ENCODE results near the gene ZMYM5.
"Not testable (repeated sequence)": the region's sequence is repeated elsewhere in the genome, so short reads cannot be mapped to it uniquely, and the experiment has no call there.

ZMYM5 gene

DNA sequence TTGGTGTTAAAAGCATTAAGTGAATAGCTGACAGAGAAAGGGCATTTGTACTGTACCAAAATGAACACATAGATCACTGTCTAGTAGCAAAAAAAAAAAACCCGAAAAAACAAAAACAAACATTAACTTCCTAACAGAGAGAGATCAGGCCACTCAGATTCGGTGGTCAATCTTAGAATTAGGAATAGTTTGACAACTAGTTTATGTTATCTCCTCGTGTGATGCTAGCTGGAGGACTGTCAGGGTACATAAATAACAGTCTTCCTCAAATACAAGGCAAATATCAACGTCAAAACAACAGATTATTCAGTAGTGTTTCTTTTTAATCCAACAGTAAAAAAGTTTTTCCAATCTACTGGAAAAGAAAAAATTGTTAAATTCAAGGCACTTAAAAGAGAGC, 1.7 kb downstream of the ZMYM5 start:
- ChIA-PET CTCF (interaction anchor here (0.8 kb wide), 1 partner anchor 44 kb away, joined by 5 read pairs; no protein-coding TSS in a partner anchor), POLR2A (interaction anchor here (0.6 kb wide), 1 partner anchor 8 kb away, joined by 3 read pairs; no protein-coding TSS in a partner anchor)
- TF ChIP-seq HDGF (IDR thresholded peaks at IDR 0.05; ENCODE audit: borderline replicate concordance) (no peak), ARNT (IDR thresholded peaks at IDR 0.05) (no peak), FOXM1 (IDR thresholded peaks at IDR 0.05; ENCODE audit: borderline replicate concordance) (no peak), TARDBP (IDR thresholded peaks at IDR 0.05) (no peak), LEF1 (IDR thresholded peaks at IDR 0.05; ENCODE audit: borderline replicate concordance) (no peak), ELF4 (IDR thresholded peaks at IDR 0.05) (no peak), FOXA1 (IDR thresholded peaks at IDR 0.05) (no peak)
- no peak for DNase-seq (ENCODE audit: extremely low spot score)

- CTCF ChIA-PET: no interaction called here
- DNase-seq (ENCODE audit: extremely low spot score): no peak
- no peak for TF ChIP-seq FOXK2 (IDR thresholded peaks at IDR 0.05)
- TF ChIP-seq, protein P1, sequence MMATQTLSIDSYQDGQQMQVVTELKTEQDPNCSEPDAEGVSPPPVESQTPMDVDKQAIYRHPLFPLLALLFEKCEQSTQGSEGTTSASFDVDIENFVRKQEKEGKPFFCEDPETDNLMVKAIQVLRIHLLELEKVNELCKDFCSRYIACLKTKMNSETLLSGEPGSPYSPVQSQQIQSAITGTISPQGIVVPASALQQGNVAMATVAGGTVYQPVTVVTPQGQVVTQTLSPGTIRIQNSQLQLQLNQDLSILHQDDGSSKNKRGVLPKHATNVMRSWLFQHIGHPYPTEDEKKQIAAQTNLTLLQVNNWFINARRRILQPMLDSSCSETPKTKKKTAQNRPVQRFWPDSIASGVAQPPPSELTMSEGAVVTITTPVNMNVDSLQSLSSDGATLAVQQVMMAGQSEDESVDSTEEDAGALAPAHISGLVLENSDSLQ (IDR thresholded peaks at IDR 0.05): no peak
- POLR2A ChIA-PET: interaction anchor here (0.7 kb wide), 1 partner anchor 13 kb away, joined by 4 read pairs; no protein-coding TSS in a partner anchor
Measured at GRCh38 chr13:19860884-19861655, 2.4 kb downstream of the ZMYM5 start.

- POLR2A ChIA-PET, CTCF ChIA-PET: not testable (repeated sequence)
Measured at GRCh38 chr13:19857637-19858036, 5.8 kb downstream of the ZMYM5 start.

DNA sequence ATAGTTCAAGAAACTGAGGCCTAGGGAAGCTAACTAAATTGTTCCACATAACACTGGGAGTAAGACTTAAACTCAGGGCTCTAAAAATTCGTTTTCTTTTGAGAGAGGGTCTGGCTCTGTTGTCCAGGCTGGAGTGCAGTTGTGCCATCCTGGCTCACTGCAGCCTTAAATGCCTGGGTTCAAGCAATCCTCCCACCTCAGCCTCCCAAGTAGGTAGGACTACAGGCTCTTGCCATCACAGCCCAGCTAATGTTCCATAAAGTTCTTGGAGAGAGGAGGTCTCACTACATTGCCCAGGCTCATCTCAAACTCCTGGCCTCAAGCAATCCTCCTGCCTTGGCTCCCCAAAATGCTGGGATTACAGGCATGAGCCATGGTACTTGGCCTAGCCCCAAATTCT, 10.7 kb downstream of the ZMYM5 start:
- POLR2A ChIA-PET: interaction anchor here (0.7 kb wide), 1 partner anchor 11 kb away, joined by 3 read pairs; the partner anchor contains the start of gene ZMYM5
- TF ChIP-seq FOXM1 (IDR thresholded peaks at IDR 0.05; ENCODE audit: borderline replicate concordance): no peak
- no peak for DNase-seq (ENCODE audit: extremely low spot score)
- CTCF ChIA-PET: interaction anchor here (1.4 kb wide), 1 partner anchor 9 kb away, joined by 3 read pairs; no protein-coding TSS in a partner anchor

More at GRCh38 chr13:19857637-19858036, 5.8 kb downstream of the ZMYM5 start:
- not testable (repeated sequence) for DNase-seq (ENCODE audit: extremely low spot score)

DNA sequence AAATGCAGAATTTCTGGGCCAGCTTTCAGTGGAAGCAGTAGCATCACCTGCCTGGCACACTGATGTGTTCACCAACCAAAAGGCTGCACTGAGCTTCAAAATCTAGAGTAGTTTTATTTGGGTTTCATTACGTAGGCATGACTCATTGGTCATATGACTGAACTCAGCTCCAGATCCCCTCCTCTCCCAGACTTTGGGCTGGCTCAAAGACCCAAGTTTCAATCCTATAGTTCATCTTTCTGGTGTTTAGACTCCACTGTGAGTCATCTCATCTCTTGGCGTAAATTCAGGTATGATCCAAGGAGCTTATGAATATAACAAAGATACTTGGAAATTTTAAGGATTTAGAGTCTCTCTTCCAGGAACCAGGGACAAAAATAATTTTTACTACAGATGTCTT, 17.7 kb downstream of the ZMYM5 start:
- CTCF ChIA-PET: interaction anchor here (0.6 to 1.1 kb wide), 2 partner anchors 18 to 302 kb away, joined by 3 read pairs; partner anchors contain the start of gene ZMYM5
- POLR2A ChIA-PET: interaction anchor here (0.6 to 1.0 kb wide), 2 partner anchors 13 to 18 kb away, joined by 3 to 4 read pairs; partner anchors contain the start of gene ZMYM5
- peak; percentile 7 for DNase-seq (ENCODE audit: extremely low spot score)
- TF ChIP-seq CTBP1 (IDR thresholded peaks at IDR 0.05; ENCODE audit: borderline replicate concordance): no peak
- no peak for TF ChIP-seq TARDBP (IDR thresholded peaks at IDR 0.05)
- TF ChIP-seq ARNT (IDR thresholded peaks at IDR 0.05): no peak
- TF ChIP-seq HDGF (IDR thresholded peaks at IDR 0.05; ENCODE audit: borderline replicate concordance): no peak
- no peak for TF ChIP-seq FOXA1 (IDR thresholded peaks at IDR 0.05)
- TF ChIP-seq ELF4 (IDR thresholded peaks at IDR 0.05): no peak
- TF ChIP-seq SUZ12 (IDR thresholded peaks at IDR 0.05): no peak
- TF ChIP-seq FOXK2 (IDR thresholded peaks at IDR 0.05): no peak
- no peak for TF ChIP-seq SP1 (IDR thresholded peaks at IDR 0.05)
- TF ChIP-seq NFRKB (IDR thresholded peaks at IDR 0.05): no peak
- no peak for TF ChIP-seq ZNF384 (IDR thresholded peaks at IDR 0.05)

DNA sequence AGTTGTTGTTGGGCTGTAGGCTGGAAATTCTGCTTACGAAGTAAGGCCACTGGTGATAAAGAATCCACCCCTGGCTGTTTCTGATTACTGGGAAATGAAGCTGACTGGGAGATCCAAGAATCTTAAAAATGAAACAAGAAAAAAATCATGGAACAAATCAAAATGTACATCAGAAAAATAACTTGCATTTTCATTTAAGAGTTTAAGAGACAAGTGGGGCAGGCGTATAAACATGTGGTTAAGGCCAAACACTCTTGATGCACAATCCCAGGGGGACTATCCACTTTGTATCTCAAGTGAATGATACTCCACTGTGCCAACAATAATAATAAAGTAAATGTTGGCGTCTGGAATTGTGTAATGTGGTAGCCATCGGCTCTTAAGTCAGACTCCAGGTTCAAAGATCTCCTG, 24.6 kb downstream of the ZMYM5 start:
- DNase-seq (ENCODE audit: extremely low spot score): no peak
- CTCF ChIA-PET: no interaction called here
- TF ChIP-seq ARNT (IDR thresholded peaks at IDR 0.05): no peak
- no peak for TF ChIP-seq SP1 (IDR thresholded peaks at IDR 0.05)
- TF ChIP-seq, protein P1 (IDR thresholded peaks at IDR 0.05): no peak
- TF ChIP-seq LEF1 (IDR thresholded peaks at IDR 0.05; ENCODE audit: borderline replicate concordance): no peak
- TF ChIP-seq FOXA1 (IDR thresholded peaks at IDR 0.05): no peak
- no peak for TF ChIP-seq ELF4 (IDR thresholded peaks at IDR 0.05)
- no peak for TF ChIP-seq TARDBP (IDR thresholded peaks at IDR 0.05)
- no peak for TF ChIP-seq FOXK2 (IDR thresholded peaks at IDR 0.05)
- TF ChIP-seq SUZ12 (IDR thresholded peaks at IDR 0.05): no peak
- TF ChIP-seq HDGF (IDR thresholded peaks at IDR 0.05; ENCODE audit: borderline replicate concordance): no peak
- TF ChIP-seq CTBP1 (IDR thresholded peaks at IDR 0.05; ENCODE audit: borderline replicate concordance): no peak
- TF ChIP-seq NFRKB (IDR thresholded peaks at IDR 0.05): no peak
- TF ChIP-seq L3MBTL2 (conservative IDR thresholded peaks at IDR 0.05): no peak
- TF ChIP-seq FOXM1 (IDR thresholded peaks at IDR 0.05; ENCODE audit: borderline replicate concordance): no peak
- TF ChIP-seq ZNF384 (IDR thresholded peaks at IDR 0.05): no peak
- POLR2A ChIA-PET: no interaction called here

DNA sequence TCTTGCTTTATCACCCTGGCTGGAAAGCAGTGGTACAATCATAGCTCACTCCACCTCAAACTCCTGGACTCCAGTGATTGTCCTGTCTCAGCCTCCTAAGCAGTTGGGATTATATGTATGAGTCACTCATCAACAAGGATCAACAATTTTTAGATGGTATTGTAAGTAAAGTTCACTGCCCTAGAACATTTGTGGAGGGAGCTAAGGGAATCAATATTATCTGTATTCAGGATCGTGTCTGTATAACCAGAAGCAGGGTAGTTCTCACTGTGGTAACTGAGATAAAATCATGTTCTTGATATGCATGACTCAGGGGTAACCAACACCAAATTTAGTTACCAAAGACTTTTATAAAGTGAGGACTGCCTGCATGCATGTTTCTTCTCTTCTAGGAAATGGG, 27.0 kb downstream of the ZMYM5 start:
- POLR2A ChIA-PET: no interaction called here
- DNase-seq (ENCODE audit: extremely low spot score): no peak
- CTCF ChIA-PET: interaction anchor here (0.6 kb wide), 1 partner anchor 31 kb away, joined by 4 read pairs; no protein-coding TSS in a partner anchor
- no peak for TF ChIP-seq FOXA1 (IDR thresholded peaks at IDR 0.05)
- TF ChIP-seq CTBP1 (IDR thresholded peaks at IDR 0.05; ENCODE audit: borderline replicate concordance): no peak
- no peak for TF ChIP-seq FOXK2 (IDR thresholded peaks at IDR 0.05)
- TF ChIP-seq, protein P1 (IDR thresholded peaks at IDR 0.05): no peak
- TF ChIP-seq ELF4 (IDR thresholded peaks at IDR 0.05): no peak
- no peak for TF ChIP-seq ZNF384 (IDR thresholded peaks at IDR 0.05)
- no peak for TF ChIP-seq SP1 (IDR thresholded peaks at IDR 0.05)
- no peak for TF ChIP-seq L3MBTL2 (conservative IDR thresholded peaks at IDR 0.05)
- TF ChIP-seq SUZ12 (IDR thresholded peaks at IDR 0.05): no peak
- TF ChIP-seq NFRKB (IDR thresholded peaks at IDR 0.05): no peak
- TF ChIP-seq ARNT (IDR thresholded peaks at IDR 0.05): no peak
- TF ChIP-seq TARDBP (IDR thresholded peaks at IDR 0.05): no peak
- no peak for TF ChIP-seq HDGF (IDR thresholded peaks at IDR 0.05; ENCODE audit: borderline replicate concordance)
- no peak for TF ChIP-seq FOXM1 (IDR thresholded peaks at IDR 0.05; ENCODE audit: borderline replicate concordance)
- no peak for TF ChIP-seq LEF1 (IDR thresholded peaks at IDR 0.05; ENCODE audit: borderline replicate concordance)
